Measurements from ENCODE around the gene ENO1.
A peak's percentile ranks its signal among the peaks of the same experiment; 100 is the strongest.
"Not testable (repeated sequence)": the region's sequence is repeated elsewhere in the genome, so short reads cannot be mapped to it uniquely, and the experiment has no call there.

ENO1 gene

DNA sequence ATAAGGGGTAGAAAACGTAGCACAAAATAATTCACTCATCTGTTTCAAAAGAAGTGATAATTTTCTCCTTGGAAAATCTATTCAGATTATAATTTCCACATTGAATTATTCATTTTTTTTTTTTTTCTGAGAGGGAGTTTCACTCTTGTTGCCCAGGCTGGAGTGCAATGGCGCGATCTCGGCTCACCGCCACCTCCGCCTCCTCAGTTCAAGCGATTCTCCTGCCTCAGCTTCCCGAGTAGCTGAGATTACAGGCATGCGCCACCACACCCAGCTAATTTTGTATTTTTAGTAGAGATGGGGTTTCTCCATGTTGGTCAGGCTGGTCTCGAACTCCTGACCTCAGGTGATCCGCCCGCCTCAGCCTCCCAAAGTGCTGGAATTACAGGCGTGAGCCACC lies 59.7 kb downstream of the ENO1 start:
- in situ Hi-C loops (cut with MboI; ENCODE audit: low pct_unique_long_range_greater_than_20kb, low sequenced_read_pairs), result not testable (repeated sequence)

DNA sequence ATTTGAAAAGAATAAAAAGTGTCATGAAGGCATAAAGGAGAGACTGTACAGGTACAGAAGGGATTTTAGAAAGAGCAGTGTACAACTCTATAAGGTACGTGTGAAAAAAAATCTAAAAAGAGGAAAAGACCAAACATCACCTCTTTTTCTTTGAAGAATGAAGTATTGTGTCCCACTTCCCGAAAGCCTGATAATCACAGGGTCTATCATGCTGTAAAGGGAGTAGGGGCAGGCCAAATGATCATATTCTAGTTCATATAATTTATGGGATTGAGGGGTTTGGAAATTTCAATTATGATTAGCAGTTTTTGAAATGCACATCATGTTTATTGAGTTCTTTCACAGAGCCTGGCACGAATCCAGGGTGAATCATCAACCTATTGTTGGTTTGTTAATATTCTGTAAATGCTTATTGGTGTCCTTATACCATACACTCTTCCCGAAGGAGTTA lies 60.1 kb downstream of the ENO1 start:
- in situ Hi-C loops (cut with MboI; ENCODE audit: low pct_unique_long_range_greater_than_20kb, low sequenced_read_pairs), result no loop called here
- DNase-seq, result peak; percentile 23

More for the DNA sequence above, 59.7 kb downstream of the ENO1 start:
- DNase-seq, result not testable (repeated sequence)

DNA sequence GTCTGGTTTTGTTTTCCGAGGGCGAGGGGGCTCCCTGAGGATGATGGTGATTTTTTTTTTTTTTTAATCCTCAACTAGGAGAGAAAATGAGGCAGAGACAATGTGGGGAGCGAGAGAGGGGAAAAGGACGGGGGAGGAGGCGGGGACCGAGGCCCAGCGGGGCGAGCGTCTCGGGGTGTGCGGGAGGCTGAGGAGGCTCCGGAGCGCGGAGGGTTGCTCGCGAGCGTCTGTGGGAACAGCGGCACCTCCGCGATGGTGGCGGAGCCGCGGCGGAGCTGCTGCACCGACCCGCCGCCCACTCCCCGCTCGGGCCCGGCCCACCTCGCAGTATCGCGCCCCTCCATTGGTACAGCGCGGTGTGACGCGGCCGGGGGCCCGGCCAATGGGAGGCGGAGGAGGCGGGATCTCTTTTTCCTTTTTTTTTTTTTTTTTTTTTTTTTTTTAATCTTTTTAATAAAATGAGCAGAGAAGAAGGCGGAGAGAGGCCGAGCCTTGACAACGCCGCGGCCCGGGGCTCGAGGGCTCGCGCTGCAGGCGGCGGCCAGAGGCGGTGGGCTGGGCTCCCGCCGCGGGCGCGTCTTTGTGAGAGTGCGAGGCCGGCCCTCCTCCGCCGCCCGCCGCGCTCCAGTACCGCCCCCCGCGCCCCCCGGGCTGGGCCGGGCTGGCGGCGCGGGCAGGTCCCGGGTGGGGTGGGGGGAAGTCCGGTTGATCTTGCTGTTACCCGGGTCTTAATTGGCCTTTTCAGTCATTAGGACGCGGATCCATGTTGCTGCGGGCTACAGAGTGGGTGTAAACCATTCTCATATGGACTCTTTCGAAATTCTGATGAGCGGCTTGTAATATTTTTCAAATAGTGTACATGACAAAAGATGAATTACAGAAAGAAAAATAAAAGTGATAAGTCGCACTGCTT lies 60.8 kb downstream of the ENO1 start, which contains the start of gene RERE:
RERE (minus strand) TSS at position 229 of the 913 bp plus-strand sequence.
- in situ Hi-C loops (cut with MboI; ENCODE audit: low pct_unique_long_range_greater_than_20kb, low sequenced_read_pairs), result no loop called here
- DNase-seq, result peak; percentile 95

DNA sequence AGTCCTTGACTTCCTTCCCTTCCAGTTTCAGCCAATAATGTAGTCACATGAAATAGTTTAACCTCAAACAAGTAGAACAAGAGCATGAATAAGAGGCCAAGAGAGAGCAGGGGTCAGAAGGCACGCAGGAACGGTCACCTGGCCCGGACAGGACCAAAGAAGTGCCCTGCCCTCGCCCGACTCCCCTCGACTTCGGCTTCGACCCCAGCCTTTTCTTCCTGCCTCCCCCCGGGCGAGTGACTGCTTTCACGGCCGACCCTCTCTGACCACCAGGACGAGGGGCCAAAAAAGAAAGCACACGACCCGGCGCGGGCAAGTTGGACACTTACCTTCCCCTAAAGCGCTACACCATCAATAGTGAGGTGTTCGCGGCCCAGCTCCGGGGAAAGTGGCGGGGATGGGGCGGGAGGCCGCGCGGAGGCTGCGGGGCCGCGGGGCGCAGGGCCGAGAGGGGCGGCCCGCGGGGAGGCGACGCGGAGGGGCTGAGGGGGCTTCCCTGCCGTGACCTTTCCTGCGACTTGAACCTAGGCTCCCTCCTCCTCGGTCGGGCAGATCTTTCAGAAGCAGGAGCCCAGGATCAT lies 61.6 kb downstream of the ENO1 start:
- in situ Hi-C loops (cut with MboI; ENCODE audit: low pct_unique_long_range_greater_than_20kb, low sequenced_read_pairs), result no loop called here
- DNase-seq, result peak; percentile 23

DNA sequence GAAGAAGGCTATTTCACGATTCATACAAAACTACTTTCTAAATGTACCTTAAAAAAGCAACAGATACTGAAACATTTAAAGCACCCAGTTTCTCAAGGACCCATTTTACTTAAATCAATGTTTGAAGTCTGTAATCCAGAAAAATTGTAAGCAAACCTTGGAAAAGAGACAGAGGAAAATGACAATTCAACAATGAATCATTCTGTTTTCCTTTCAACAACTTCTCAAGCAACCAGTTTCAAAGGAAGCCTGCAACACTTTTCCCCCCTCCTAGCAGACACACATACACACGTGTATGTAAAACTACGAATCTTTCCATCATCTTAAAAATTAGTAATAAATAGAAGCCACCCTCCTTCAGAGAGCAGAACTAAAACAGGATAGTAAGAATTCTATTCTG lies 62.2 kb downstream of the ENO1 start:
- DNase-seq, result peak; percentile 23
- in situ Hi-C loops (cut with MboI; ENCODE audit: low pct_unique_long_range_greater_than_20kb, low sequenced_read_pairs), result no loop called here

DNA sequence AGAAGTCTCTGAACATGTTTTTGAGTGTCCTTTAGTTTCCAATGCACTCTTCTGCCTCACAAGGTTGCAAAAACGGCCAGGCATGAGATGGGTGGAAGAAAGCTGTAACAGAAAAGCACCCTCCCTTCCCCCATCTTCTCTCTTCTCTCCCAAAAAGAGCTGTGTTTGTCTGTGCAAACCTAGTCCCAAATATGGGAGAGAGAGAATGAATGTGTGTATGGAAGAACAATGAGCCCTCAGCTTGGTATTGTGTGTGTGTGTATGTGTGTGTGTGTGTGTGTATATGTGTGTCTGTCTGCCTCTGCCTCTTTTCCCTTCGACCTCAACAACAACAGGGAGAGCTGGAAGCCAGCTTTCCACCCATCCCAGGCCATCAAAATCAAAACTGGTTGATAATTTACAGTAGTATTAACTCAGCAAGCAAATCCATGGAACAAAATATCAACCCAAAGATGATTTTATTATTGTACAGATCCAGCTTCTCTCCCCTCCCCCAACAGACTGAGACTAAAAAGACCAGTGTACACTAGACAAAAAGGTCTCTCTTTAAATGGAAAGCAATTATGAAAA lies 62.8 kb downstream of the ENO1 start:
- in situ Hi-C loops (cut with MboI; ENCODE audit: low pct_unique_long_range_greater_than_20kb, low sequenced_read_pairs), result no loop called here
- DNase-seq, result peak; percentile 51

DNA sequence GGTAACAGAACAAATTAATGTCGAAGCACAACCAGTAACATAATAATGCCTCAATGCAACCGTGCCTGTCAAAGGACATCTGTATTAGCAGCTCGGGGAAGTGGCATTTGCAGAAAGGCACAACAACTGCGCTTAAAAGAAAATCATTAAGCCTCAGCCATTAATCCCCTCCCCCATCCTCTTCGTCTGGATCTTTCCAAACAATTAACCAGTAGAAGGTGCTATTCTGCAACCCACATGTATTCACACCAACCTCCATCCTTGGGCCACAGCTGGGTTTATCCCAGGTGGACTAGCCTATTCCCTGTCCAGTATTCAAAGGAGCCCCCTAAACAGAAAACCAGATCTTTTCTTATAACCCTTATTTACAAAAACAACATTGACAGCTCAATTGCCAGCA lies 63.6 kb downstream of the ENO1 start:
- no peak for DNase-seq
- in situ Hi-C loops (cut with MboI; ENCODE audit: low pct_unique_long_range_greater_than_20kb, low sequenced_read_pairs), result no loop called here

DNA sequence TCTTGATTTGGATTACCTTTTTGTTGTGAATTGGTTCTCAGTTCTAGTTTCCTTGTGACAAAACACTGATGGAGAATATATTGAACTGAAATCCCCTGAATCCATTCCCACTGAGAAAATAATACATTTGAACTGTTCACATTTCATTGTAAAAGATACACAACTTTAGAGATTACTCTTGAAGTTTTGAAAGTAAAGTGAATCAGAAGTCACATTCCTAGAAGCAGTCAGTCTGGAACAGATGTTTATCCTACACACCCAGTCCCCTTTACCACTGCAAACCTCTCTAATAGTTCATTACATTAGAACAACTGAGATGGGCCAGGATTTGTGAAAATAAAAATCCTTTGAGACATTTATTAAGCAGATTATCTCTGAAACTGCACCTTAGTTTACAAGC lies 64.5 kb downstream of the ENO1 start:
- in situ Hi-C loops (cut with MboI; ENCODE audit: low pct_unique_long_range_greater_than_20kb, low sequenced_read_pairs), result no loop called here

DNA sequence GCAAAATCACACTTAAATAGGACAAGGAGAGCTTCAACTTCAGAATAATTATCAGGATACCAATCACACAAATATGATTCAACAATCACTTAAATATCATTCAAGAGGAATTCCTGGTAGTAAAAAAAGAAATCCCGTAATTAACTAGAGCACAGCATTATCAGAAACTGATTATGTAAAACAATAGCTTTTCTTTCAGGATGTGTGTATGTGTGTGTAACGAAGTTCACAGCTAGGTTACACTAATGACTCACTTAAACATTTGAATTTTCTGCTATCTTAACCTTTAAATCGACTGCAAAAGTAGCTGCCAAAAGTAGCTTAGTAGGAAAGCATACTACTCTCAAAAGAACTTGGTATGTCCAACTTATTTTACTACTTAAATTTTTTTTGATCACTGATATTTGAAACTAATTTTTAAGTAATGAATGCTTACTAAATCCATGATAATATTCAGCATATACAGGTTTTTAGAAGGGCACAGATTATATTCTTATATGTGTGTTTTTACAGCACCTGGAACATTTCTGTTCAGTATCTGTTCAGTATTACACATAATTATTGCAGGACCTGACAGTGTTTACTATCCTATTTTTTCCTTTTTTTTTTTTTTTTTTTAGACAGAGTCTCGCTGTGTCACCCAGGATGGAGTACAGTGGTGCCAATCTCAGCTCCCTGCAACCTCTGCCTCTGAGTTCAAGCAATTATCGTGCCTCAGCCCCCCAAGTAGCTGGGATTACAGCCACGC lies 65.3 kb downstream of the ENO1 start:
- in situ Hi-C loops (cut with MboI; ENCODE audit: low pct_unique_long_range_greater_than_20kb, low sequenced_read_pairs), result no loop called here
- DNase-seq, result no peak

More for the DNA sequence above, 64.5 kb downstream of the ENO1 start:
- DNase-seq, result no peak

DNA sequence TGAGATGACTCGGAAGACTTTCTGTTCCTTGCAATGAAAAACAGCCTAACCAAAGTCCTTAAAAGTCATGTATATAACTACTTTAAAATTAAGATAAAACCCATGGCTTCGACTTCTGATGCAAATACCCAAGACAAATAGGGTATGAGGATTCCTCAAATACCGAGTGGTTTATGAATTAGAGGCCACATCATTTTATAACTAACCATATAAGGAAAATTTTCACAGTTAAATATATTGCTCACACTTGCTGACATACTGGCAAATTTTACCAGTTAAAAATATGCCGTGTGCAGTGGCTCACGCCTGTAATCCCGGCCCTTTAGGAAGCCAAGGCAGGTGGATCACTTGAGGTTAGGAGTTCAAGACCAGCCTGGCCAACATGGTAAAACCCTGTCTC lies 66.4 kb downstream of the ENO1 start:
- in situ Hi-C loops (cut with MboI; ENCODE audit: low pct_unique_long_range_greater_than_20kb, low sequenced_read_pairs), result no loop called here
- DNase-seq, result no peak

Measured in KBM-7 (cell line).